HepG2 (cell line): ENCODE measurements around the gene YY1. TPM values are rescaled to one million over a fixed set of nuclear protein-coding genes. Genes with fewer than 3 reads are reported as not detected.

ENCODE experiments used
- CAMTA2 ChIP-seq: sonication (generic); formaldehyde crosslinking; IDR thresholded peaks from 2 replicates; pipeline ENCODE4 v1.4.0; 2020; ENCODE audit warnings: mild to moderate bottlenecking, missing genetic modification reagents, borderline replicate concordance
- FLYWCH1 ChIP-seq: sonication (generic); formaldehyde crosslinking; IDR thresholded peaks from 2 replicates; pipeline ENCODE4 v1.8.1; 2023; ENCODE audit warnings: mild to moderate bottlenecking, missing genetic modification reagents
- KLF15 ChIP-seq: sonication (generic); formaldehyde crosslinking; IDR thresholded peaks from 2 replicates; pipeline ENCODE4 v1.8.1; 2023; ENCODE audit warnings: borderline replicate concordance, mild to moderate bottlenecking, inconsistent platforms, missing genetic modification reagents, mixed read lengths
- MXI1 ChIP-seq: IDR thresholded peaks from 3 replicates; pipeline ENCODE4 v1.6.1; 2012; ENCODE audit warnings: low read depth, low read length, inconsistent platforms, borderline replicate concordance
- PAXIP1 ChIP-seq: sonication (generic); formaldehyde crosslinking; conservative IDR thresholded peaks from 2 replicates; pipeline ENCODE4 v1.4.0; 2020; ENCODE audit warnings: mild to moderate bottlenecking, missing genetic modification reagents, moderate library complexity
- POLR2A ChIP-seq, 2 experiments: IDR thresholded peaks; 2 replicates each; pipeline ENCODE4 v1.6.1; 2011; ENCODE audit warnings: low read depth in 2 of 2, low read length in 2 of 2, mild to moderate bottlenecking in 1 of 2, moderate library complexity in 1 of 2; ENCODE audit not compliant: insufficient read depth in 1 of 2
- RERE ChIP-seq: IDR thresholded peaks from 2 replicates; pipeline ENCODE4 v1.6.1; 2016; ENCODE audit warnings: low read depth, missing genetic modification reagents, missing compliant biosample characterization
- TP53 ChIP-seq: sonication (generic); formaldehyde crosslinking; conservative IDR thresholded peaks from 2 replicates; pipeline ENCODE4 v1.4.0; 2020; ENCODE audit warnings: missing genetic modification reagents
- ZNF468 ChIP-seq: sonication (generic); formaldehyde crosslinking; IDR thresholded peaks from 2 replicates; pipeline ENCODE4 v1.8.0; 2022; ENCODE audit warnings: mild to moderate bottlenecking, moderate library complexity, missing genetic modification reagents
- ZNF816 ChIP-seq: sonication (generic); formaldehyde crosslinking; IDR thresholded peaks from 2 replicates; pipeline ENCODE4 v1.8.0; 2022; ENCODE audit warnings: missing genetic modification reagents, mild to moderate bottlenecking, borderline replicate concordance
- polyA plus RNA-seq, 8 experiments: library from polyadenylated mRNA; depleted of rRNA in 3 of 8; stranded (reverse) in 7 of 8; unstranded in 1 of 8; fragments of >200 nt; fragmentation: Illumina TruSeq in 4 of 8; extraction: Trizol in 4 of 8; gene quantifications; 2 replicates each; pipeline versions ENCODE4 v1.2.1 to v1.2.3, GENCODE V29; 2011 to 2016; ENCODE audit warnings: low read depth in 4 of 8, missing spikeins in 1 of 8, mixed read lengths in 1 of 8; ENCODE audit not compliant: insufficient read depth in 1 of 8
- total RNA-seq, 5 experiments: library from RNA; depleted of rRNA; stranded (reverse); fragments of >200 nt; fragmentation: Illumina TruSeq; extraction: Trizol; gene quantifications; 2 replicates each; pipeline ENCODE4 v1.2.3, GENCODE V29; 2016; ENCODE audit warnings: low read depth in 1 of 5
- TF ChIP-seq, protein P1 (sequence below): sonication (generic); formaldehyde crosslinking; IDR thresholded peaks from 2 replicates; pipeline ENCODE4 v1.4.0; 2020; ENCODE audit warnings: mild to moderate bottlenecking, missing genetic modification reagents

The YY1 gene
- total and polyA plus RNA-seq, 2 of the 13 experiments (the other 11 are each of a cell fraction or from before 2014, with no cell fraction given): 29.4 to 68.1 TPM

- TF ChIP-seq RERE (CRISPR knock-in tag) (peak; percentile 30; the same call in 1 of the 2 replicates), TP53 (peak; percentile 86; the same call in 1 of the 2 replicates), PAXIP1 (peak; percentile 77), MXI1 (0 out of 3 replicates have a peak, but pooled peaks have one; percentile 18), ZNF468 (no peak), POLR2A (IDR thresholded peaks at IDR 0.05; ENCODE audit: insufficient read depth in 1 of 2, low read depth in 2 of 2, low read length in 2 of 2) (peak; percentile 67 to 72), CAMTA2 (no peak), KLF15 (CRISPR knock-in tag) (peak; percentile 53; the same call in 1 of the 2 replicates), ZNF816 (CRISPR knock-in tag) (0 out of 2 replicates have a peak, but pooled peaks have one; percentile 83), FLYWCH1 (CRISPR knock-in tag) (no peak)
- TF ChIP-seq, protein P1, sequence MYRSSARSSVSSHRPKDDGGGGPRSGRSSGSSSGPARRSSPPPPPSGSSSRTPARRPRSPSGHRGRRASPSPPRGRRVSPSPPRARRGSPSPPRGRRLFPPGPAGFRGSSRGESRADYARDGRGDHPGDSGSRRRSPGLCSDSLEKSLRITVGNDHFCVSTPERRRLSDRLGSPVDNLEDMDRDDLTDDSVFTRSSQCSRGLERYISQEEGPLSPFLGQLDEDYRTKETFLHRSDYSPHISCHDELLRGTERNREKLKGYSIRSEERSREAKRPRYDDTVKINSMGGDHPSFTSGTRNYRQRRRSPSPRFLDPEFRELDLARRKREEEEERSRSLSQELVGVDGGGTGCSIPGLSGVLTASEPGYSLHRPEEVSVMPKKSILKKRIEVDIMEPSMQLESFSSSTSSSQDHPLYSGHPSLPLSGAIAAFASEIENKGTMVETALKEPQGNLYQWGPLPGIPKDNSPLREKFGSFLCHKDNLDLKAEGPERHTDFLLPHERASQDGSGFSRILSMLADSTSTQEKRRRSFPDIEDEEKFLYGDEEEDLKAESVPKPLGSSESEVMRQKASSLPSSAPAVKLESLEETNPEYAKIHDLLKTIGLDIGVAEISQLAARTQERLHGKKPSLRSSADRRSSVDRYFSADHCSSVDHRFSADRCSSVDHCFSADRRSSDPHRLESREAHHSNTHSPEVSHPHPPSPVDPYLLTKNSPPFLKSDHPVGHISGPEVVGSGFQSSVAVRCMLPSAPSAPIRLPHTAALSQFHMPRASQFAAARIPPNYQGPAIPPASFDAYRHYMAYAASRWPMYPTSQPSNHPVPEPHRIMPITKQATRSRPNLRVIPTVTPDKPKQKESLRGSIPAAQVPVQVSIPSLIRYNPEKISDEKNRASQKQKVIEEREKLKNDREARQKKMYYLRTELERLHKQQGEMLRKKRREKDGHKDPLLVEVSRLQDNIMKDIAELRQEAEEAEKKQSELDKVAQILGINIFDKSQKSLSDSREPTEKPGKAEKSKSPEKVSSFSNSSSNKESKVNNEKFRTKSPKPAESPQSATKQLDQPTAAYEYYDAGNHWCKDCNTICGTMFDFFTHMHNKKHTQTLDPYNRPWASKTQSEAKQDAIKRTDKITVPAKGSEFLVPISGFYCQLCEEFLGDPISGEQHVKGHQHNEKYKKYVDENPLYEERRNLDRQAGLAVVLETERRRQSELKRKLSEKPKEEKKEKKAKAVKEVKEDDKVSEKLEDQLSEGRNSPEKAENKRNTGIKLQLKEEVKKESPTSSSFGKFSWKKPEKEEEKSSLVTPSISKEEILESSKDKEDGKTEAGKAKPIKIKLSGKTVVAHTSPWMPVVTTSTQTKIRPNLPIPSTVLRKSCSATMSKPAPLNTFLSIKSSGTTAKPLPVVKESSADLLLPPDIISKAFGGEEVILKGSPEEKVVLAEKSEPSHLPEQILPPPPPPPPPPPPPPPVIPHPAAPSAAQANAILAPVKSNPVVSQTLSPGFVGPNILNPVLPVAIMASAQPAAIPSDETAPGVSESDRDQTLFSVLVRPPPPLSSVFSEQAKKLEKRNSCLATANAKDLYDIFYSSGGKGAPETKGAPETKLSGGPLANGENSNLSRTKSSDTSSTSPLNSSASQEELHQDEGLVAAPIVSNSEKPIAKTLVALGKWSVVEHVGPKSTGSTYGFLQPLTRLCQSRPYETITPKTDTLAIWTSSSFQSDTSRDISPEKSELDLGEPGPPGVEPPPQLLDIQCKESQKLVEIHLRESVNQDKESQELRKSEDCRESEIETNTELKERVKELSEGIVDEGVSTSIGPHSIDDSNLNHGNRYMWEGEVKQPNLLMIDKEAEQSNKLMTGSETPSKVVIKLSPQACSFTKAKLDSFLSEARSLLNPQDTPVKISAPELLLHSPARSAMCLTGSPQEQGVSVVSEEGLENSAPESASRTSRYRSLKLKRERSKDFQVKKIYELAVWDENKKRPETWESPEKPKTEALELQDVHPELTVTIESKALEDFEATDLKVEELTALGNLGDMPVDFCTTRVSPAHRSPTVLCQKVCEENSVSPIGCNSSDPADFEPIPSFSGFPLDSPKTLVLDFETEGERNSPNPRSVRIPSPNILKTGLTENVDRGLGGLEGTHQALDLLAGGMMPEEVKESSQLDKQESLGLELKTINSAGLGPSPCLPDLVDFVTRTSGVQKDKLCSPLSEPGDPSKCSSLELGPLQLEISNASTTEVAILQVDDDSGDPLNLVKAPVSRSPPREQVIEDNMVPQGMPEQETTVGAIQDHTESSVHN (CRISPR knock-in tag): no peak
These were observed 46.1 kb upstream of the YY1 start (continued) for GRCh38 chr14:100192672-100193416.
